ENCODE results near the gene CAND1. TPM values are rescaled to one million over a fixed set of nuclear protein-coding genes. Genes with fewer than 3 reads are reported as not detected.

Gene CAND1
- total RNA-seq, 1 donor from 2014 or later = 284 TPM

DNA sequence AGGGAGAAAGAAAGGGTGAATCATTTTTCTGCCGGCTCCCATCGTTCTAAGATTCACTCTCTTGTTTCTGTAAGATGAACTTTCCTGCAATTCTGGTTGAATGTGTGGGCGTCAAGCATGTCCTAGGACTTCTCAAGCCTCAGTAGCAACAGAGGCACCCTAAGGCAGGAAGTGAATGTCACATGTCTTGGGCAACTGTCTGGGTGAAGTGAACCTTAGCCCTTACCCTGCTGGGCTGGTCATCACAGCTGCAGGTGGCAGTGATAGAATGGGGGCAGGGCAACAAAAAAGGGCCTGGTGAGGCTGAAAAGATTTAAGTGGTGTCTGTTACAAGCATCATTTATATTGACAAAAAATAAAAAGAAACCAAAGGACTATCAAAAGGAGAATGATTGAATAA, 45.9 kb upstream of the CAND1 start:
- Histone ChIP-seq H3K4me3 (no peak overlapping the region), H3F3A (ENCODE audit: low read depth) (no peaks in the 10 kb centered on the region), H3K79me2 (ENCODE audit: low read depth) (no peaks in the 10 kb centered on the region), H3K27ac (no peak overlapping the region), H4K20me1 (ENCODE audit: low read depth) (no peaks in the 10 kb centered on the region), H3K9ac (no peak overlapping the region), H3K4me1 (peaks cover 10% of the 10 kb centered on the region), H3K36me3 (no peaks in the 10 kb centered on the region), H2AFZ (replicated peaks) (no peak overlapping the region), H3K27me3 (no peaks in the 10 kb centered on the region), H3K4me2 (peak overlapping the region; percentile 31), H3K9me3 (ENCODE audit: low read depth) (no peaks in the 10 kb centered on the region)
- no peak overlapping the region for H3K27ac Mint-ChIP-seq
- H3K4me3 Mint-ChIP-seq = peak overlapping the region; percentile 38
- H3K27me3 Mint-ChIP-seq (ENCODE audit: insufficient read depth, low read depth) = no peaks in the 10 kb centered on the region
- peaks cover 7% of the 10 kb centered on the region for H3K9me3 Mint-ChIP-seq
- no peaks in the 10 kb centered on the region for H3K36me3 Mint-ChIP-seq
- no peak for DNase-seq (ENCODE audit: low spot score)
- TF ChIP-seq EZH2phosphoT487 (IDR thresholded peaks at IDR 0.05) = no peak
- TF ChIP-seq EZH2 (IDR thresholded peaks at IDR 0.05) = no peak
- TF ChIP-seq, protein P1, sequence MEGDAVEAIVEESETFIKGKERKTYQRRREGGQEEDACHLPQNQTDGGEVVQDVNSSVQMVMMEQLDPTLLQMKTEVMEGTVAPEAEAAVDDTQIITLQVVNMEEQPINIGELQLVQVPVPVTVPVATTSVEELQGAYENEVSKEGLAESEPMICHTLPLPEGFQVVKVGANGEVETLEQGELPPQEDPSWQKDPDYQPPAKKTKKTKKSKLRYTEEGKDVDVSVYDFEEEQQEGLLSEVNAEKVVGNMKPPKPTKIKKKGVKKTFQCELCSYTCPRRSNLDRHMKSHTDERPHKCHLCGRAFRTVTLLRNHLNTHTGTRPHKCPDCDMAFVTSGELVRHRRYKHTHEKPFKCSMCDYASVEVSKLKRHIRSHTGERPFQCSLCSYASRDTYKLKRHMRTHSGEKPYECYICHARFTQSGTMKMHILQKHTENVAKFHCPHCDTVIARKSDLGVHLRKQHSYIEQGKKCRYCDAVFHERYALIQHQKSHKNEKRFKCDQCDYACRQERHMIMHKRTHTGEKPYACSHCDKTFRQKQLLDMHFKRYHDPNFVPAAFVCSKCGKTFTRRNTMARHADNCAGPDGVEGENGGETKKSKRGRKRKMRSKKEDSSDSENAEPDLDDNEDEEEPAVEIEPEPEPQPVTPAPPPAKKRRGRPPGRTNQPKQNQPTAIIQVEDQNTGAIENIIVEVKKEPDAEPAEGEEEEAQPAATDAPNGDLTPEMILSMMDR (IDR thresholded peaks at IDR 0.05) = no peak
- H3K4me1 Mint-ChIP-seq = peaks cover 13% of the 10 kb centered on the region

DNA sequence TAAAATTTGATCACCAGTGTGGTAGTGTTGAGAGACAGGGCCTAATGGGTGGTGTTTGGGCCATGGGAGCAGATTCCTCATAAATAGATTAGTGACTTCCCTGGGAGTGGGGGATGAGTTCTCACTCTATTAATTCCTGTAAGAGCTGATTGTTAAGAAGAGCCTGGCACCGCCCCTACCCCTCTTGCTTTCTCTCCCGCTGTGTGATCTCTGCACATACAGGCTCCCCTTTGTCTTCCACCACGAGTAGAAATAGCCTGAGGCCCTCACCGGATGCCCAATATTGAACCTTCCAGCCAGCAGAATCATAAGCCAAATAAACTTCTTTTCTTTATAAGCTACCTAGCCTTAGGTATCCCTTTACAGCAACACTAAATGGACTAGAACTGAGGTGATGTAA, 31.9 kb upstream of the CAND1 start:
- peak; percentile 63 for DNase-seq (ENCODE audit: low spot score)
- peaks cover 2% of the 10 kb centered on the region for H3F3A ChIP-seq (ENCODE audit: low read depth)
- H3K79me2 ChIP-seq (ENCODE audit: low read depth) = no peaks in the 10 kb centered on the region
- H3K9ac ChIP-seq = no peak overlapping the region
- H3K9me3 ChIP-seq (ENCODE audit: low read depth) = peaks cover 9% of the 10 kb centered on the region
- H3K27ac ChIP-seq = no peak overlapping the region
- H3K27me3 ChIP-seq = no peaks in the 10 kb centered on the region
- peak overlapping the region; percentile 69 for H3K4me2 ChIP-seq
- TF ChIP-seq EZH2 (IDR thresholded peaks at IDR 0.05) (no peak), EZH2phosphoT487 (IDR thresholded peaks at IDR 0.05) (no peak)
- TF ChIP-seq, protein P1 (IDR thresholded peaks at IDR 0.05) = no peak
- Mint-ChIP-seq H3K27me3 (ENCODE audit: insufficient read depth, low read depth) (no peaks in the 10 kb centered on the region), H3K4me1 (peaks cover 8% of the 10 kb centered on the region), H3K27ac (no peak overlapping the region), H3K4me3 (no peak overlapping the region), H3K9me3 (peaks cover 17% of the 10 kb centered on the region), H3K36me3 (no peaks in the 10 kb centered on the region)
- H3K4me1 ChIP-seq = peaks cover 12% of the 10 kb centered on the region
- no peaks in the 10 kb centered on the region for H3K36me3 ChIP-seq
- no peaks in the 10 kb centered on the region for H4K20me1 ChIP-seq (ENCODE audit: low read depth)
- H3K4me3 ChIP-seq = peak overlapping the region; percentile 21
- H2AFZ ChIP-seq (replicated peaks) = peak overlapping the region; percentile 77

DNA sequence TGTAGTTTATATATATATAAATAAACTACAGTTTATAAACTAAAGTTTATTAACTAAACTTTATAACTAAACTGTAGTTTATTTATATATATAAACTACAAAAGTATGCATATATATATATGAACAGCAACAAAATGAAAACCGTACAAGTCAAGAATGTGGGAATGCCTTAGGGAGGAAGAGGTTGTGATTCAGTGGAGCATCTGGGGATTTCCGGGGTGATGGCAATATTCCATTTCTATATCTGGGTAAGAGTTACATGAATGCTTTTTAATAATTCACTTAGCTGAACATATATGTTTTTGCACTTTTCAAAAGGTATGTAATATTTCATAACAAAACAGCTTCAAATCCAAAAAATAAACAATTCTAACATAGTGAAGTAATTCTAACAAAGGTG, 30.1 kb upstream of the CAND1 start:
- H4K20me1 ChIP-seq (ENCODE audit: low read depth) = no peaks in the 10 kb centered on the region
- Mint-ChIP-seq H3K4me1 (peaks cover 8% of the 10 kb centered on the region), H3K4me3 (no peak overlapping the region), H3K27ac (no peak overlapping the region), H3K36me3 (no peaks in the 10 kb centered on the region), H3K9me3 (peaks cover 14% of the 10 kb centered on the region), H3K27me3 (ENCODE audit: insufficient read depth, low read depth) (no peaks in the 10 kb centered on the region)
- H2AFZ ChIP-seq (replicated peaks) = no peak overlapping the region
- no peak overlapping the region for H3K27ac ChIP-seq
- no peak overlapping the region for H3K4me3 ChIP-seq
- DNase-seq (ENCODE audit: low spot score) = no peak
- no peak overlapping the region for H3K9ac ChIP-seq
- peaks cover 12% of the 10 kb centered on the region for H3K4me1 ChIP-seq
- no peak overlapping the region for H3K4me2 ChIP-seq
- no peak for TF ChIP-seq EZH2phosphoT487 (IDR thresholded peaks at IDR 0.05)
- TF ChIP-seq, protein P1 (IDR thresholded peaks at IDR 0.05) = no peak
- no peak for TF ChIP-seq EZH2 (IDR thresholded peaks at IDR 0.05)
- H3K36me3 ChIP-seq = no peaks in the 10 kb centered on the region
- peaks cover 9% of the 10 kb centered on the region for H3K9me3 ChIP-seq (ENCODE audit: low read depth)
- H3K27me3 ChIP-seq = no peaks in the 10 kb centered on the region
- H3F3A ChIP-seq (ENCODE audit: low read depth) = peaks cover 2% of the 10 kb centered on the region
- H3K79me2 ChIP-seq (ENCODE audit: low read depth) = no peaks in the 10 kb centered on the region
